ENCODE data around the gene PDE4D.

The PDE4D gene

GRCh38 chr5:59893429-59894227 lies at the start of gene PDE4D:
PDE4D (minus strand) TSS chr5:59893726.
- DNase-seq, result peak; percentile 5

DNA sequence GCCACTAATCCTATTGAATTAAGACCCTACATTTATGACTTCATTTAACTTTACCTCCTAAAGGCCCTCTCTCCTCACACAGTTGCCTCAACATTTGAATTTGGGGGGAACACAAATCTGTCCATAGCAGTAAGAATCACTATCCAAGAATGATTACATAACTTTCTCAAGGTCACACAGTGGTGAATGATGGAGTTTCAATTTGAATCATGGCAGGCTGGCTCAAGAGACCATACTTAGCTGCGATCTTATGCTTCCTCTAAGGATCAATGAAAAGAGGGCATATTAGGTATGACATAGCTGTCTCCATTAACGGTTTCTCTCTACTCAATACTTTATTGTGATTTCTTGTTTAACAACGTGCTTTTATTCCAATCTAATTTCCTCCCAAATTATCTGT lies 44.1 kb upstream of the PDE4D start:
- DNase-seq, result no peak

- DNase-seq, result no peak
Observed at GRCh38 chr5:59923465-59923864, 29.9 kb upstream of the PDE4D start.

- no peak for DNase-seq
Observed at GRCh38 chr5:59922220-59922619, 28.7 kb upstream of the PDE4D start.

DNA sequence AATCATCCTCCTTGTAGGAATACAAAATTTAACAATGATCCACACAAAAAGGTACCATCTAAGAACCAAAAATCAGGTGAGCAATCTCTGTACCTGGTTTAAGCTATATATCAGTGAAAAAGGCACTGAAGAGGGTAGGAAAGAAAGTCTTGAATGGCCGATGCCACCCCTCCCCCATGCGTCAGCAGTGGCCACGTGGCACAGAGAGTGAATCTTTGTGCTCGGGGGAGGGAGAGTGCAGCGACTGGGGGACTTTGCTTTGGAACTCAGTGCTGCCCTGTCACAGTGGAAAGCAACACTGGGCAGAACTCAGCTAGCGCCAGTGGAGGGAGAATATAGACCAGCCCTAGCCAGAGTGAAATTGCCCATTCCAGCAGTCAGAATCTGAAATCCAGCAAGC lies 28.3 kb upstream of the PDE4D start:
- no peak for DNase-seq

DNA sequence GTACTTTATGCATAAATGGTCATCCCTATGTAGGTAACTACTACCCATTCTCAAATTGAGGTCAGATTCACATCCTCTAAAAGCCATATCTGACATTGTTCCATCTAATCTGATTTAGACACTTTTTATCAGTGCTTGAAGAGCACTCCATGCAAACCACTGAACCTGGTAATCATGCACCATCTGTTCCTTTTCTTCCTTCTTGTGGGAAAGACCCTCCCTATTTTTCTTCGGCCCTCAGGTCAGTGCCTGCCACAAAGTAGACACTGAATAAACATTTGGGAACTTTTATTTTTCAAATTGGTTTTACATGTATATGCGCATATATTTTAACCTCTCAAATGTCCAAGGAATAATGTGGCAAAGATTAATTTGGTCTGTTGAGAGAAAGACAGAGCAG lies 26.0 kb upstream of the PDE4D start:
- no peak for DNase-seq

DNA sequence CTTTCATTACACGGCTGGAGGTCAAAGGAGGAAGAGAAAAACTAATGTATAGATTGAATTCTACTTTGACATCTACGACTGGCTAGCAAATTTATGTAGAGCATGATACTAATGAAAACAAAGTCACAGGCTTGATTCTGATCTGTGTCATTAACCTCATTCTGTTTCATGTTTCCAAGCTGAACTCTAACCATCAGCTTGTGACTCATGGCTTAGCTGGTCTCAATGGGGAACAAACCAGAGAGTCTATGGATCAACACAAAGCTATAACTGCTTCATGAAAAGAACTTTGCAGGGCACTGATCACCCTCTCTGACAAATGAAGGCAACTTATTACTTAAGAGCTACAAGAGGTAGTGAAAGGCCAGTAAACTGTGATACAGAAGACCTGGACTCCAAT lies 23.6 kb upstream of the PDE4D start:
- DNase-seq, result no peak

GRCh38 chr5:59905188-59905587 lies 11.7 kb upstream of the PDE4D start:
- DNase-seq, result no peak

- no peak for DNase-seq
Observed at GRCh38 chr5:59897075-59897474, 3.5 kb upstream of the PDE4D start.

DNA sequence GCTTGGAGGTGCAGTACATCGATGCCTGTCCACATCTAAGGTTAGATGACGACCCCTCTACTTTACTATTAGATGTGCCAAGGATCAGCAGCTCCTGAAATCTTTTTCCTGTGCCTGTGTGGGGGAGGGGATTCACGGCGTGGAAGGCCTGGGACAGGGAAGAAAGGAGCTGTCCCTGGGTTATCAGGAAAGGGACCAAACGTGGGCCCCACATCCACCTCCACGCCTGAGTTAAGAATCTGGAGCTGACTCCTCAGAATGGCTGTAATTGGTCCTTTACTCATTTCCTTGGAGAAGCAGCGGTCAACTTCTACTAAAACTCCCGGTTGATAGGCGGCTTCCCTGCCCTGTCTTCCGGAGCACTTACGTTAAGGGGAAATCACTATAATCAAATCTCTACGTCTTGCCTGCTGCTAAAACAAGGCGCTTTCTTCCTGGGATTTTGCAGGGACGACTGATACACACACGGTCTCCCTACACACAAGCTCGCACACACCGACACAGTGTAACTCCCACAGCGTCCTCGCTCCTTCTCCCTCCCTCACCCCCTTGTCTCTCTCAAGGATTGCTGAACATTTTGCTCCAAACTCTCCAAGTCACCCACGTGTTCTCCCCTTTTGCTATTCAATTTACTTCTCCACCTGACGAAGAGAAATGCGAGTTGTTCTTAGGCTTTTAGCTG lies 1.4 kb downstream of the PDE4D start:
- no peak for DNase-seq

DNA sequence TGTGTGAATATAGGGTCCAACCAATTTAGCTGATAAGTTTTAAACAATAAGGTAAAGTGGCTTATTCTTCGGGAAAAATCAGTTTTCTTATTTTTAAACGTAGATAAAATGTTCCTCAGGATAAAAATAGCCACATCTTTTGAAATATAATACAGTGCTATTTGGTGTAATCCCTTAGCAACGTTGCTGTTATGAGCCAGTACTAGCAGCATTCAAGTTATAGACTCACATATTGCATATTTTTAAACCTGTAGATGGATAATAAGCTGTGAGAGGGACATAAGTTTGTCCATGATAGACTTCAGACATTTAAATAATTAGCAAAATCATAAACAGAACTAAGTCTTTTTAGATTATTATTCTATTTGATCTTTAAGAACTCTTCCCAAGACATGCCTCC lies 6.3 kb downstream of the PDE4D start:
- no peak for DNase-seq

GRCh38 chr5:59874675-59875074 lies 18.9 kb downstream of the PDE4D start:
- DNase-seq, result no peak

- DNase-seq, result no peak
Observed at GRCh38 chr5:59873113-59873512, 20.4 kb downstream of the PDE4D start.

DNA sequence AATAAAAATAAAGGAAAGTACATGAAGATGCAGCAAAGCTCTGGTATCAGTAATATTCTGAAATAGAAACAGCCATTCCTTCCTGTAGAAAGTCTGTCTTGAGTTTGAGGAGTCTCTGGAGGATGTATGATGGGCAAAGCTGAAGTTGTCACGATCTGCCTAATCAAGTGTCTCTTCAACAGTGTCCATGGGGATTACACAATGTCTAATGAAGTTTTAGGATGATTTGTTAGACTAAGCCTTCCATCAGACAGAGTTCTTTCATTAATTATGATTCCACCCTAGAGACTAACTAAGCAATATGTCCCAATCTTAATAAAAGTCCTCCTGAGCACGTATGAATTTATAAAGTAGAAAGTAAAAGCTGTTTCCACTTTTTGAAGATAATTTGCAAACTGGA lies 26.9 kb downstream of the PDE4D start:
- no peak for DNase-seq

DNA sequence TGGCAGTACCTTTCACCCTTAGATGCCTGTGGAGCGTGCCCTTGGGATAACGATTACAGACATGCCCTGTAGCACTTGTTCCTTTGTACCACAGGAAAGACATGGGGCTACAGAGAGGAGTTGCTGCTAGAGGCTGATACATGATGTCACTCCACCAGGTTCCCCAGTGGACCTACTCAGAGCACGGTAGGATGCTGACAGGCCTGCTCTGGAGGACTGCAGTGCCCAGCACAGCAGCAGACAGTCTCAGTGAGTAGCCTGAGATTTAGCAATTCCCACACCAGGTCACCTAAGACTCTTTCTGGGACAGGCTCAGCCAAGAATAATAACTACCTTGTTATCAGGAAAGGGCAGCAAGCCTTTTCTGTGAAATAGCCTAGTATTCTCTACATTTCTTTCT lies 28.8 kb downstream of the PDE4D start:
- DNase-seq, result no peak

- no peak for DNase-seq
Observed at GRCh38 chr5:59863777-59864176, 29.7 kb downstream of the PDE4D start.

- DNase-seq, result no peak
Observed at GRCh38 chr5:59856358-59856757, 37.2 kb downstream of the PDE4D start.

DNA sequence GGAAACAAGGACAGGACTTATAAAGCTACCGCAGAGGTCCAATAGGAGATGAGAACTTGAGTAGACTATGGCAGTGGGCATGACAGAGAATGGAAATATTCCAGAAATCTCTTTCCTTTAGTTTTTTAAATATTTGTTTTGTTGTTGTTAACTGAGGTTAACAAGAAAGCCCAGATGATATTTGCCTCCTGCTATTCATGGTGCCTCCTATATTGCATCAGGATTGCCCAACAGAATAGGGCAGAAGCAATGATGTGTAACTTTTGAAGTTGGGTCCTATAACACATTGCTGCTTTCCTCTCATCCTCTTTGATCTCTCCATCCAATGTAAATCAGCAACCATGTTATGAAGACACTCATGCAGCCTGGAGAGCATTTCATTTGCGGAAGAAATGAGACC lies 42.8 kb downstream of the PDE4D start:
- DNase-seq, result no peak

- no peak for DNase-seq
Observed at GRCh38 chr5:59847586-59847985, 45.9 kb downstream of the PDE4D start.

GRCh38 chr5:59845730-59846129 lies 47.8 kb downstream of the PDE4D start:
- no peak for DNase-seq

DNA sequence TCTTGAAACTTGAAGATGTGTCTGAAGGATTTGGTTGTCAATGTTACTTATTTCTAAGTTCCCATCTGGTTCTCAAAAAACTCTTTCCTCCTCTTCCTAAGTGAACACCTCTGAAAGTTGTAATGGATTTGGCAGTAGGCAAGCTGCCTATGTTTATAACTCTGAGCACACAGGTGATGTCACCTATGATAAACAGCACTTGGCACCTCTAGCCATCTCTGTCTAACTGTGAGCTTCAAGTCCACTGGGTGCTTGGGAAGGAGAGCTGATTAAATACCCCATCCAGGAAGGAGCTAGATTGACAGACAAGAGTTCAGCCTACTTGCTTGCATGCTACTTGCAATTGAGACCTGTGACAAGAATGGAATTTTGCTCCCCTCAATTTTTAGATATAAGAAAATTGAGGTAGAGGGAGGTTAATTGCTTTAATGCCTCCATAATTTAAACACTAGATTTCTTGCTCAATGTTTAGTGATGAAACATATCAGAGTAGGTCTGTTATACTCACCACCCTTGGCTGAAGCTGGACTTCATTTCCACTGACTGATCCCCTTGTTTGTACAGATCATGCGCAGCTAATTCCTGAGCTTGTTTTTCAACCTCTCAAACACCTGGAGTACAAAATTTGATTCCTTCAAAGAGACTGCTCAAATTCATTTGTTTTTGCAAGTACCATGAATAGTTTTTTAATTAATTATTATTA lies 49.9 kb downstream of the PDE4D start:
- no peak for DNase-seq

DNA sequence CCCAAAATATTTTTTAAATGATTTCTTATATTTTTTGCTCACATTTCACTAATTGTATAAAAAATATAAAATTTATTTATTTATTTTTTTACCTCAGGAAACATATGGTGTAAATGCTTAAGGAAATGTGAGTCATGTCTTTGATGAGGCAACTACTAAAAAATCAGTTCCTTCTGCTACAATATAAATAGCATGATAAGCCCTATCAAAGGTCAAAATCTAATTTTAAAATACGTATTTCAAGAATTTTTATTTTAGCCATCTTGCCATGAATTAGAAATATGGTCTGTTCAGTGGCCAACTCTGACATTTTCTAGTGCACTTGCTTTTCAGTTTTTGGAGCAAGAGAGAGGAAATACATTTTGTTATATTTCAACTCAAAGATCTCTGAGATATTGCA lies 50.5 kb downstream of the PDE4D start:
- no peak for DNase-seq

DNA sequence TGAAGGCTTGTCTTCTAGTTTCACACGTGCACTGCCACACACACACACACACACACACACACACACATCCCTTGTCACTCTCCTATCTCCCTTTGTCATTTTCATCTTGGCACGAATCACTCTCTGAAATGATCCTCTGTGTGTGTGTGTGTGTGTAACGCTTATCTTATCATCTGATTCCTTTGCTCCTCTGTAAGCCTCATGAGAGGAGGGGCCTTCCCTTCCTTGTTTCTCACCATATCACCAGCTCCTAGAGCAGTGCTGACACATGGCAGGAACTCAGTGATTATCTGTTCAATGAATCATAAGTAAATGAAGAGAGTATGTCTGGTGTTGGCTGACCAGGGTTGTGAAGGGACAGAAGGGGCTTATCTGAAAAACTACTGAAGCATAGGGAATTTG lies 53.3 kb downstream of the PDE4D start:
- no peak for DNase-seq

DNA sequence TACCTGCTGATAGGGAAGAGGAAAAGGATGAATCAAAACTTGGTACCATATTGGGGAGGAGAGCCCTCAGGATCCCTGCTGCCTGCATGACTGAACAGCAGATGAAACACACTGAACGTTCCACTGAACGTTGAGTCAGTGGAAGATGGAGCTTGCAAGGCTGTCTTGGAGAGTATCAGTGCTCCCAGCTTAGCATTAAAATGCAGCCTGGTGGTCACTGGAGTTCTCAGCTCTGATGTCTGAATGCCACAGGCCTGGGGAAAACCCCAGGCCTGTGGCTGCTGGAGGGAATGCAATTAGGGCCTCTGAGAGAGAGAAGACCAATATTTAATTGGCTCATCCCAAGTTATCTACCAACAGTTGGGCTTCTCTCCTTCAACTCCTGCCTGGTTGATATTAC lies 54.5 kb downstream of the PDE4D start:
- DNase-seq, result no peak

Measured in NCI-H1092 (cell line).